ENCODE results near the gene PTRH1.

The PTRH1 gene

GRCh38 chr9:127734247-127734746 is 18.8 kb upstream of the PTRH1 start:
- Histone ChIP-seq H3K9ac (peak overlapping the region; percentile 84 to 94 (median 90); a peak in 21 of 22 replicates), H3K27ac (peak overlapping the region in 10 of 11 experiments; percentile 29 to 93 (median 89); a peak in 16 of 22 replicates)

GRCh38 chr9:127733614-127734013 is 18.2 kb upstream of the PTRH1 start:
- H3K4me1 ChIP-seq: peaks cover 18 to 51% (median 46%) of the 10 kb centered on the region in 10 experiments
- no peak for TF ChIP-seq Cebpa-rat (IDR thresholded peaks at IDR 0.05)
- peak overlapping the region; percentile 23 to 94 (median 87); a peak in 13 of 22 replicates for H3K9ac ChIP-seq
- peaks cover 0 to 51% (median 15%) of the 10 kb centered on the region in 11 experiments; a peak in 13 of 22 replicates for H4K20me1 ChIP-seq
- H3K27ac ChIP-seq: 0 out of 22 replicates have a peak overlapping the region, but pooled peaks of 2 of the 11 experiments have one; percentile 9 to 17
- no peaks in the 10 kb centered on the region for H3K27me3 ChIP-seq
- H3K4me3 ChIP-seq: 0 out of 20 replicates have a peak overlapping the region, but pooled peaks of 1 of the 10 experiments have one; percentile 74
- peak overlapping the region; percentile 72 to 98 (median 90); a peak in 21 of 22 replicates for H3K4me2 ChIP-seq
- H3K9me3 ChIP-seq (replicated peaks in 1 of 11): no peaks in the 10 kb centered on the region
- peaks cover 20 to 48% (median 27%) of the 10 kb centered on the region in 11 experiments for H3K36me3 ChIP-seq

More at GRCh38 chr9:127734247-127734746, 18.8 kb upstream of the PTRH1 start:
- H3K27me3 ChIP-seq: no peaks in the 10 kb centered on the region
- peaks cover 0 to 48% (median 15%) of the 10 kb centered on the region in 11 experiments; a peak in 12 of 22 replicates for H4K20me1 ChIP-seq
- H3K9me3 ChIP-seq (replicated peaks in 1 of 11): no peaks in the 10 kb centered on the region
- H3K4me1 ChIP-seq: peaks cover 18 to 53% (median 46%) of the 10 kb centered on the region in 10 experiments
- peaks cover 26 to 54% (median 34%) of the 10 kb centered on the region in 11 experiments for H3K36me3 ChIP-seq
- no peak for TF ChIP-seq Cebpa-rat (IDR thresholded peaks at IDR 0.05)
- H3K4me3 ChIP-seq: peak overlapping the region; percentile 69 to 87 (median 74)
- H3K4me2 ChIP-seq: peak overlapping the region; percentile 72 to 98 (median 90)

GRCh38 chr9:127732444-127732843 is 17.0 kb upstream of the PTRH1 start:
- Histone ChIP-seq H3K27ac (peak overlapping the region in 2 of 11 experiments; percentile 11 to 12; a peak in 2 of 22 replicates), H3K27me3 (no peaks in the 10 kb centered on the region), H3K36me3 (peaks cover 11 to 38% (median 18%) of the 10 kb centered on the region in 11 experiments; a peak in 20 of 22 replicates), H3K9ac (peak overlapping the region in 5 of 11 experiments; percentile 14 to 38 (median 20); a peak in 4 of 22 replicates), H3K4me2 (0 out of 22 replicates have a peak overlapping the region, but pooled peaks of 5 of the 11 experiments have one; percentile 3 to 98 (median 94)), H3K4me1 (peaks cover 18 to 48% (median 46%) of the 10 kb centered on the region in 10 experiments), H3K9me3 (replicated peaks in 1 of 11) (no peaks in the 10 kb centered on the region), H4K20me1 (peaks cover 0 to 52% (median 15%) of the 10 kb centered on the region in 11 experiments; a peak in 13 of 22 replicates), H3K4me3 (no peak overlapping the region)
- TF ChIP-seq Cebpa-rat (IDR thresholded peaks at IDR 0.05): no peak

- H3K4me3 ChIP-seq: no peak overlapping the region
- H3K27ac ChIP-seq: peak overlapping the region in 2 of 11 experiments; percentile 11 to 12; a peak in 2 of 22 replicates
- TF ChIP-seq Cebpa-rat (IDR thresholded peaks at IDR 0.05): no peak
- peaks cover 18 to 43% (median 41%) of the 10 kb centered on the region in 10 experiments for H3K4me1 ChIP-seq
- H4K20me1 ChIP-seq: peaks cover 0 to 52% (median 15%) of the 10 kb centered on the region in 11 experiments; a peak in 13 of 22 replicates
- peaks cover 11 to 38% (median 18%) of the 10 kb centered on the region in 11 experiments; a peak in 20 of 22 replicates for H3K36me3 ChIP-seq
- no peaks in the 10 kb centered on the region for H3K27me3 ChIP-seq
- peak overlapping the region in 3 of 11 experiments; percentile 3 to 94 (median 5); a peak in 1 of 22 replicates for H3K4me2 ChIP-seq
- no peaks in the 10 kb centered on the region for H3K9me3 ChIP-seq (replicated peaks in 1 of 11)
- H3K9ac ChIP-seq: peak overlapping the region in 3 of 11 experiments; percentile 20 to 38 (median 21); a peak in 4 of 22 replicates
Measured at GRCh38 chr9:127731938-127732337, 16.5 kb upstream of the PTRH1 start.

- Histone ChIP-seq H3K9me3 (replicated peaks in 1 of 11) (no peaks in the 10 kb centered on the region), H3K4me1 (peaks cover 18 to 33% (median 31%) of the 10 kb centered on the region in 10 experiments), H3K4me2 (no peak overlapping the region), H3K9ac (peak overlapping the region in 2 of 11 experiments; percentile 12 to 20; a peak in 2 of 22 replicates), H3K27ac (peak overlapping the region in 2 of 11 experiments; percentile 15 to 23; a peak in 1 of 22 replicates), H3K27me3 (no peaks in the 10 kb centered on the region), H4K20me1 (peaks cover 0 to 52% (median 15%) of the 10 kb centered on the region in 11 experiments; a peak in 13 of 22 replicates), H3K4me3 (no peak overlapping the region), H3K36me3 (peaks cover 11 to 40% (median 18%) of the 10 kb centered on the region in 11 experiments; a peak in 20 of 22 replicates)
- no peak for TF ChIP-seq Cebpa-rat (IDR thresholded peaks at IDR 0.05)
Measured at GRCh38 chr9:127730799-127731410, 15.4 kb upstream of the PTRH1 start.

- H3K27ac ChIP-seq: no peak overlapping the region
- H3K27me3 ChIP-seq: no peaks in the 10 kb centered on the region
- H3K9me3 ChIP-seq (replicated peaks in 1 of 11): no peaks in the 10 kb centered on the region
- H3K4me1 ChIP-seq: peaks cover 18 to 28% (median 26%) of the 10 kb centered on the region in 10 experiments
- no peak overlapping the region for H3K4me3 ChIP-seq
- peaks cover 0 to 52% (median 15%) of the 10 kb centered on the region in 11 experiments; a peak in 13 of 22 replicates for H4K20me1 ChIP-seq
- H3K4me2 ChIP-seq: no peak overlapping the region
- H3K9ac ChIP-seq: peak overlapping the region in 3 of 11 experiments; percentile 1 to 29 (median 20); a peak in 2 of 22 replicates
- H3K36me3 ChIP-seq: peaks cover 11 to 40% (median 18%) of the 10 kb centered on the region in 11 experiments; a peak in 20 of 22 replicates
- no peak for TF ChIP-seq Cebpa-rat (IDR thresholded peaks at IDR 0.05)
Measured at GRCh38 chr9:127730262-127730661, 14.8 kb upstream of the PTRH1 start.

- Histone ChIP-seq H3K27me3 (no peaks in the 10 kb centered on the region), H3K4me2 (no peak overlapping the region), H3K9me3 (replicated peaks in 1 of 11) (no peaks in the 10 kb centered on the region), H3K9ac (peak overlapping the region in 2 of 11 experiments; percentile 1 to 29; a peak in 1 of 22 replicates), H3K4me1 (peaks cover 18 to 30% (median 27%) of the 10 kb centered on the region in 10 experiments), H3K36me3 (peaks cover 11 to 40% (median 18%) of the 10 kb centered on the region in 11 experiments; a peak in 20 of 22 replicates), H3K27ac (no peak overlapping the region; a peak in 1 of 22 replicates), H4K20me1 (peaks cover 0 to 52% (median 15%) of the 10 kb centered on the region in 11 experiments; a peak in 13 of 22 replicates), H3K4me3 (no peak overlapping the region)
- TF ChIP-seq Cebpa-rat (IDR thresholded peaks at IDR 0.05): no peak
Measured at GRCh38 chr9:127729522-127730256, 14.2 kb upstream of the PTRH1 start.

GRCh38 chr9:127728808-127729207 is 13.3 kb upstream of the PTRH1 start:
- TF ChIP-seq Cebpa-rat (IDR thresholded peaks at IDR 0.05): no peak
- H4K20me1 ChIP-seq: peaks cover 0 to 45% (median 9%) of the 10 kb centered on the region in 11 experiments; a peak in 11 of 22 replicates
- no peak overlapping the region for H3K27ac ChIP-seq
- no peak overlapping the region for H3K4me3 ChIP-seq
- peaks cover 11 to 40% (median 18%) of the 10 kb centered on the region in 11 experiments; a peak in 20 of 22 replicates for H3K36me3 ChIP-seq
- H3K4me1 ChIP-seq: peaks cover 10 to 32% (median 25%) of the 10 kb centered on the region in 10 experiments
- no peak overlapping the region for H3K9ac ChIP-seq
- H3K9me3 ChIP-seq (replicated peaks in 1 of 11): no peaks in the 10 kb centered on the region
- H3K4me2 ChIP-seq: no peak overlapping the region
- H3K27me3 ChIP-seq: no peaks in the 10 kb centered on the region

Measured in BLaER1 treated with 17β-estradiol and CSF1 and Interleukin-3, amounts not matched to agents 10 nM and 100 nM (cell line).